Epithelial cell of esophagus (primary cell): ENCODE data around the gene SIK3.

Experiments used
- DNase-seq: peaks from one replicate; pipeline ENCODE4 v3.0.0; 2010; ENCODE audit warnings: low read depth
- H3K4me3 ChIP-seq: 2 replicates; pipeline ENCODE4 v1.5.1; 2011; ENCODE audit warnings: mild to moderate bottlenecking, low read length, control low read depth
- CTCF ChIP-seq: IDR thresholded peaks from 2 replicates; pipeline ENCODE4 v1.5.1; 2011; ENCODE audit warnings: low read depth, mild to moderate bottlenecking, low read length, control low read depth, inconsistent platforms; ENCODE audit not compliant: insufficient read depth; ENCODE audit errors: missing control alignments

SIK3 gene

GRCh38 chr11:116833816-116834534 is 264.3 kb downstream of the SIK3 start:
- no peak for DNase-seq
- no peak overlapping the region for H3K4me3 ChIP-seq
- no peak for TF ChIP-seq CTCF

GRCh38 chr11:116833491-116833815 is 264.8 kb downstream of the SIK3 start:
- DNase-seq = no peak
- no peak overlapping the region for H3K4me3 ChIP-seq
- TF ChIP-seq CTCF = no peak

GRCh38 chr11:116832350-116833290 is 265.6 kb downstream of the SIK3 start:
- DNase-seq = no peak
- no peak for TF ChIP-seq CTCF
- H3K4me3 ChIP-seq = no peak overlapping the region

GRCh38 chr11:116831790-116832349 is 266.4 kb downstream of the SIK3 start:
- DNase-seq = no peak
- no peak overlapping the region for H3K4me3 ChIP-seq
- no peak for TF ChIP-seq CTCF

- TF ChIP-seq CTCF = no peak
- no peak overlapping the region for H3K4me3 ChIP-seq
- no peak for DNase-seq
Observed at GRCh38 chr11:116830184-116830912, 267.9 kb downstream of the SIK3 start.

GRCh38 chr11:116829525-116830183 is 268.6 kb downstream of the SIK3 start, which contains the start of gene APOC3:
APOC3 (plus strand) TSS chr11:116829907; CDS start chr11:116830583, 676 bp downstream.
- no peak within 1 kb of the TSS for H3K4me3 ChIP-seq
- TF ChIP-seq CTCF = no peak
- no peak for DNase-seq
